D721Med (cell line): Measurements from ENCODE around the gene EPC1.

ENCODE experiments used
- DNase-seq: peaks from one replicate; pipeline ENCODE4 v3.0.0; 2011; ENCODE audit warnings: low spot score; ENCODE audit not compliant: insufficient read length
- FAIRE-seq: peaks from 2 replicates; lab custom pipeline; 2011; peaks lifted over from hg19 to GRCh38; lab: Jason Lieb, UNC
- CTCF ChIP-seq: IDR thresholded peaks from 2 replicates; pipeline ENCODE4 v1.5.1; 2012; ENCODE audit warnings: mild to moderate bottlenecking, control low read depth; ENCODE audit not compliant: insufficient read depth; ENCODE audit errors: missing control alignments

The EPC1 gene

GRCh38 chr10:32326119-32326518 is 20.8 kb downstream of the EPC1 start:
- FAIRE-seq = no peak
- DNase-seq = no peak
- no peak for TF ChIP-seq CTCF

- FAIRE-seq (no peak), DNase-seq (no peak)
- TF ChIP-seq CTCF = no peak
Observed at GRCh38 chr10:32323051-32323450, 23.9 kb downstream of the EPC1 start.

- TF ChIP-seq CTCF = no peak
- FAIRE-seq (no peak), DNase-seq (no peak)
Observed at GRCh38 chr10:32321016-32321631, 25.8 kb downstream of the EPC1 start.

GRCh38 chr10:32318476-32318896 is 28.5 kb downstream of the EPC1 start:
- TF ChIP-seq CTCF = no peak
- no peak for DNase-seq
- no peak for FAIRE-seq

GRCh38 chr10:32317795-32318357 is 29.1 kb downstream of the EPC1 start:
- FAIRE-seq = no peak
- TF ChIP-seq CTCF = no peak
- DNase-seq = no peak

- no peak for FAIRE-seq
- no peak for DNase-seq
- TF ChIP-seq CTCF = no peak
Observed at GRCh38 chr10:32315424-32315823, 31.5 kb downstream of the EPC1 start.

- DNase-seq (no peak), FAIRE-seq (no peak)
- no peak for TF ChIP-seq CTCF
Observed at GRCh38 chr10:32314588-32314987, 32.4 kb downstream of the EPC1 start.
